ENCODE measurements around the gene ATG2B. TPM values are rescaled to one million over a fixed set of nuclear protein-coding genes. Genes with fewer than 3 reads are reported as not detected.

ATG2B gene
- total and polyA plus RNA-seq, 4 donors, result 23.3 to 46.2 (median 30.7) TPM

DNA sequence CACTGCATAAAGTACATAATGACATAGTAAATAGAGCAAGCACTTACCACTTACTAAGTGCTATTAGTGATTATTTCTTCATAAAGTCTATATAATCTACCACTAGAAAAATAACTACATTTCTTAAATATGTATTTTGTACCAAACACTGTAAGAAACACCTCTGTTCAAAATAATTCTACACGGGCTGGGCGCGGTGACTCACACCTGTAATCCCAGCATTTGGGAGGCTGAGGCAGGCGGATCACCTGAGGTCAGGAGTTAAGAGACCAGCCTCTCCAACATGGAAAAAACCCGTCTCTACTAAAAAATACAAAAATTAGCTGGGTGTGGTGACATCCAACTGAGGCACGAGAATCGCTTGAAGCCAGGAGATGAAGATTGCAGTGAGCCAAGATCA lies 38.9 kb downstream of the ATG2B start:
- Histone ChIP-seq H3K27me3 (ENCODE audit: control insufficient read depth, insufficient read depth, low read length) (no peaks in the 10 kb centered on the region), H3K36me3 (ENCODE audit: control insufficient read depth, insufficient read depth, low read length) (peaks cover 7% of the 10 kb centered on the region), H3K27ac (ENCODE audit: low read depth, low read length) (no peak overlapping the region), H3K4me1 (ENCODE audit: control insufficient read depth, insufficient read depth, low read length) (no peaks in the 10 kb centered on the region), H3K4me3 (ENCODE audit: low read depth, low read length) (no peak overlapping the region), H3K9me3 (ENCODE audit: control insufficient read depth, insufficient read depth, low read length) (no peaks in the 10 kb centered on the region)
- no peak for DNase-seq (ENCODE audit: low read depth in 4 of 6, low spot score in 6 of 6)
- WGBS (ENCODE audit: insufficient coverage), result 96% methylated on average over 4 of the region's 7 CpGs

- H3K36me3 ChIP-seq (ENCODE audit: control insufficient read depth, insufficient read depth, low read length), result peaks cover 8% of the 10 kb centered on the region
- no peak overlapping the region for H3K4me3 ChIP-seq (ENCODE audit: low read depth, low read length)
- DNase-seq (ENCODE audit: low read depth in 4 of 6, low spot score in 6 of 6), result no peak
- H3K27ac ChIP-seq (ENCODE audit: low read depth, low read length), result no peak overlapping the region
- no CpG with 5 or more reads among the region's 1 CpG for WGBS (ENCODE audit: insufficient coverage)
- no peaks in the 10 kb centered on the region for H3K4me1 ChIP-seq (ENCODE audit: control insufficient read depth, insufficient read depth, low read length)
- no peaks in the 10 kb centered on the region for H3K27me3 ChIP-seq (ENCODE audit: control insufficient read depth, insufficient read depth, low read length)
- H3K9me3 ChIP-seq (ENCODE audit: control insufficient read depth, insufficient read depth, low read length), result no peaks in the 10 kb centered on the region
Measured at GRCh38 chr14:96320605-96321004, 42.5 kb downstream of the ATG2B start.

DNA sequence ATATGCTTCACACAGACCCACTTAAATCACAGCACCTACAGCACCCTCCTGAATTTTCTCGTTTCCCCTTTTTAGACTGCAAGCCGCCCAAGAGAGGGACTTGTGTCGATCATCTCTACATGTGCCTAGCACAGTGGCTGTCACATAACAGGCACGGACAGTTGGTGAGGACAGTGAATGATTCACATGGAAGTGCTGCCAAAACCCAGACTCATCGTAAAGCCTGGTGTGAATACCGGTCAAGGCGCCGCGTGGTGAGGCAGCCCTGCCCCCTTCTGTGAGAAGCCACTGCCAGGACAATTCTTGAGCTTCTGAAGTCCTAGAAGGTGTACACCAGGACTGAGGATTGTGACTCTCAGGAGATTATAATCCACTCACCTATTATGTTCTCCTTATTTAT lies 44.3 kb downstream of the ATG2B start:
- H3K4me3 ChIP-seq (ENCODE audit: low read depth, low read length), result no peak overlapping the region
- H3K4me1 ChIP-seq (ENCODE audit: control insufficient read depth, insufficient read depth, low read length), result no peaks in the 10 kb centered on the region
- DNase-seq (ENCODE audit: low read depth in 4 of 6, low spot score in 6 of 6), result no peak
- H3K27me3 ChIP-seq (ENCODE audit: control insufficient read depth, insufficient read depth, low read length), result no peaks in the 10 kb centered on the region
- H3K36me3 ChIP-seq (ENCODE audit: control insufficient read depth, insufficient read depth, low read length), result peaks cover 12% of the 10 kb centered on the region
- no peak overlapping the region for H3K27ac ChIP-seq (ENCODE audit: low read depth, low read length)
- 93% methylated on average over 8 of the region's 9 CpGs for WGBS (ENCODE audit: insufficient coverage)
- no peaks in the 10 kb centered on the region for H3K9me3 ChIP-seq (ENCODE audit: control insufficient read depth, insufficient read depth, low read length)

DNA sequence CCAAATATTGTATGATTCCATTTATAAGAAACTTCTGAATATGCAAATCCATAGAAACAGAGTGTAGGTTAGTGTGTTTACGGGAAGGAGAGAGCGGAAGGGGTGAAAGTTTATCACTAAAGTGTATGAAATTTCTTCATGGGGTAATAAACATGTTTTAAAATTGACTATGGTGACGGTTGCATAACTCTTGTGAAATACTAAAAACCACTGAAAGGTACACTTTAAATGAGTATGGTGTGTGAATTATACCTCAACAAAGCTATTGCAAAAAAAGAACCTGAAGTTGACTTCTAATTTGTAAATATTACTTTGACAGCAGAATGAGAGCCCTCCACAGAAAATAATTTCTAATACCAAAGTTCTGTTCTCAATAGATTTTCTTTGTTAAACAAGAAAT lies 47.1 kb downstream of the ATG2B start:
- H3K27ac ChIP-seq (ENCODE audit: low read depth, low read length), result no peak overlapping the region
- WGBS (ENCODE audit: insufficient coverage), result 100% methylated on average over 2 of the region's 3 CpGs
- H3K4me3 ChIP-seq (ENCODE audit: low read depth, low read length), result no peak overlapping the region
- H3K36me3 ChIP-seq (ENCODE audit: control insufficient read depth, insufficient read depth, low read length), result peaks cover 12% of the 10 kb centered on the region
- H3K27me3 ChIP-seq (ENCODE audit: control insufficient read depth, insufficient read depth, low read length), result no peaks in the 10 kb centered on the region
- H3K4me1 ChIP-seq (ENCODE audit: control insufficient read depth, insufficient read depth, low read length), result no peaks in the 10 kb centered on the region
- DNase-seq (ENCODE audit: low read depth in 4 of 6, low spot score in 6 of 6), result no peak
- no peaks in the 10 kb centered on the region for H3K9me3 ChIP-seq (ENCODE audit: control insufficient read depth, insufficient read depth, low read length)

GRCh38 chr14:96310906-96311305 lies 52.2 kb downstream of the ATG2B start:
- peaks cover 19% of the 10 kb centered on the region for H3K36me3 ChIP-seq (ENCODE audit: control insufficient read depth, insufficient read depth, low read length)
- DNase-seq (ENCODE audit: low read depth in 4 of 6, low spot score in 6 of 6), result no peak
- no peaks in the 10 kb centered on the region for H3K9me3 ChIP-seq (ENCODE audit: control insufficient read depth, insufficient read depth, low read length)
- 100% methylated on average over 1 of the region's 6 CpGs for WGBS (ENCODE audit: insufficient coverage)
- H3K27me3 ChIP-seq (ENCODE audit: control insufficient read depth, insufficient read depth, low read length), result no peaks in the 10 kb centered on the region
- H3K27ac ChIP-seq (ENCODE audit: low read depth, low read length), result no peak overlapping the region
- H3K4me1 ChIP-seq (ENCODE audit: control insufficient read depth, insufficient read depth, low read length), result no peaks in the 10 kb centered on the region
- H3K4me3 ChIP-seq (ENCODE audit: low read depth, low read length), result no peak overlapping the region

GRCh38 chr14:96309896-96310330 lies 53.2 kb downstream of the ATG2B start:
- no peak for DNase-seq (ENCODE audit: low read depth in 4 of 6, low spot score in 6 of 6)
- WGBS (ENCODE audit: insufficient coverage), result no CpG with 5 or more reads among the region's 5 CpGs
- H3K4me3 ChIP-seq (ENCODE audit: low read depth, low read length), result no peak overlapping the region
- H3K4me1 ChIP-seq (ENCODE audit: control insufficient read depth, insufficient read depth, low read length), result no peaks in the 10 kb centered on the region
- no peaks in the 10 kb centered on the region for H3K9me3 ChIP-seq (ENCODE audit: control insufficient read depth, insufficient read depth, low read length)
- no peaks in the 10 kb centered on the region for H3K27me3 ChIP-seq (ENCODE audit: control insufficient read depth, insufficient read depth, low read length)
- H3K36me3 ChIP-seq (ENCODE audit: control insufficient read depth, insufficient read depth, low read length), result peaks cover 21% of the 10 kb centered on the region
- H3K27ac ChIP-seq (ENCODE audit: low read depth, low read length), result no peak overlapping the region

- no peaks in the 10 kb centered on the region for H3K27me3 ChIP-seq (ENCODE audit: control insufficient read depth, insufficient read depth, low read length)
- no peak for DNase-seq (ENCODE audit: low read depth in 4 of 6, low spot score in 6 of 6)
Measured at GRCh38 chr14:96309133-96309895, 53.8 kb downstream of the ATG2B start.

GRCh38 chr14:96307434-96307833 lies 55.7 kb downstream of the ATG2B start:
- DNase-seq (ENCODE audit: low read depth in 4 of 6, low spot score in 6 of 6), result no peak
- no peak overlapping the region for H3K27ac ChIP-seq (ENCODE audit: low read depth, low read length)
- no peak overlapping the region for H3K4me3 ChIP-seq (ENCODE audit: low read depth, low read length)
- H3K27me3 ChIP-seq (ENCODE audit: control insufficient read depth, insufficient read depth, low read length), result no peaks in the 10 kb centered on the region
- H3K36me3 ChIP-seq (ENCODE audit: control insufficient read depth, insufficient read depth, low read length), result peaks cover 18% of the 10 kb centered on the region
- no peaks in the 10 kb centered on the region for H3K4me1 ChIP-seq (ENCODE audit: control insufficient read depth, insufficient read depth, low read length)
- H3K9me3 ChIP-seq (ENCODE audit: control insufficient read depth, insufficient read depth, low read length), result no peaks in the 10 kb centered on the region
- WGBS (ENCODE audit: insufficient coverage), result 80% methylated on average over 1 of the region's 4 CpGs

More at GRCh38 chr14:96309133-96309895, 53.8 kb downstream of the ATG2B start:
- H3K9me3 ChIP-seq (ENCODE audit: control insufficient read depth, insufficient read depth, low read length), result no peaks in the 10 kb centered on the region
- no peaks in the 10 kb centered on the region for H3K4me1 ChIP-seq (ENCODE audit: control insufficient read depth, insufficient read depth, low read length)
- peaks cover 18% of the 10 kb centered on the region for H3K36me3 ChIP-seq (ENCODE audit: control insufficient read depth, insufficient read depth, low read length)
- H3K27ac ChIP-seq (ENCODE audit: low read depth, low read length), result no peak overlapping the region
- H3K4me3 ChIP-seq (ENCODE audit: low read depth, low read length), result no peak overlapping the region
- WGBS (ENCODE audit: insufficient coverage), result 87% methylated on average over 8 of the region's 8 CpGs

- Histone ChIP-seq H3K4me3 (ENCODE audit: low read depth, low read length) (no peak overlapping the region), H3K36me3 (ENCODE audit: control insufficient read depth, insufficient read depth, low read length) (peaks cover 20% of the 10 kb centered on the region), H3K4me1 (ENCODE audit: control insufficient read depth, insufficient read depth, low read length) (no peaks in the 10 kb centered on the region), H3K27ac (ENCODE audit: low read depth, low read length) (no peak overlapping the region), H3K27me3 (ENCODE audit: control insufficient read depth, insufficient read depth, low read length) (no peaks in the 10 kb centered on the region), H3K9me3 (ENCODE audit: control insufficient read depth, insufficient read depth, low read length) (no peaks in the 10 kb centered on the region)
- peak in 1 of 6 donors; percentile 5 for DNase-seq (ENCODE audit: low read depth in 4 of 6, low spot score in 6 of 6)
- 76% methylated on average over 5 of the region's 9 CpGs for WGBS (ENCODE audit: insufficient coverage)
Measured at GRCh38 chr14:96304956-96305355, 58.2 kb downstream of the ATG2B start.

DNA sequence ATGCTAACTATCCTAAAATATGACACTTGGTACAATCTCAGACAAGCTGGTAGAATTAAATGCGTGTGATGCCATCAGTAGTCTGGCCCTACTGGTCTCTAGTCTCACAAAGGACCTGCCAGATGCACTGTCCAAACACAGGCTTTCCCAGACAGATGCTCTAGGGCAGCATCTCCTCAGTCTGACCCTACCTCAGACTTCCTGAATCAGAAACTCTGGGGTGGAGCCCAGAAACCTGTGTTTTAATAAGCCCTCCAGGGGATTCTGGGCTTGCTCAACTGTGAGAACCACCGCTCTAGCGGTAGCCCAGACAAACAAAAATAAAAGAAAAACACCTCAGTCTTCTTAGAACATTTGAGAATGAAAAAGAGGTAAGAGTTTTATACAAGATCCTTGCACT lies 59.2 kb downstream of the ATG2B start:
- WGBS (ENCODE audit: insufficient coverage), result 100% methylated on average over 1 of the region's 3 CpGs
- H3K4me1 ChIP-seq (ENCODE audit: control insufficient read depth, insufficient read depth, low read length), result no peaks in the 10 kb centered on the region
- no peak for DNase-seq (ENCODE audit: low read depth in 4 of 6, low spot score in 6 of 6)
- no peaks in the 10 kb centered on the region for H3K27me3 ChIP-seq (ENCODE audit: control insufficient read depth, insufficient read depth, low read length)
- H3K4me3 ChIP-seq (ENCODE audit: low read depth, low read length), result no peak overlapping the region
- H3K27ac ChIP-seq (ENCODE audit: low read depth, low read length), result no peak overlapping the region
- peaks cover 17% of the 10 kb centered on the region for H3K36me3 ChIP-seq (ENCODE audit: control insufficient read depth, insufficient read depth, low read length)
- H3K9me3 ChIP-seq (ENCODE audit: control insufficient read depth, insufficient read depth, low read length), result no peaks in the 10 kb centered on the region
